HG02885 (cell line): ENCODE results near the gene DCDC2.
"Not testable (repeated sequence)": the region's sequence is repeated elsewhere in the genome, so short reads cannot be mapped to it uniquely, and the experiment has no call there.

Experiments used
- ATAC-seq: cut with Tn5 transposase; IDR thresholded peaks from one replicate; pipeline ENCODE4 v1.9.1; 2021; ENCODE audit warnings: mild to moderate bottlenecking; ENCODE audit not compliant: unreplicated experiment, poor library complexity

The DCDC2 gene

GRCh38 chr6:24273096-24273870 lies 84.6 kb downstream of the DCDC2 start:
- ATAC-seq = no peak

- no peak for ATAC-seq
Measured at GRCh38 chr6:24272553-24272952, 85.3 kb downstream of the DCDC2 start.

- ATAC-seq = no peak
Measured at GRCh38 chr6:24272148-24272547, 85.7 kb downstream of the DCDC2 start.

- no peak for ATAC-seq
Measured at GRCh38 chr6:24270011-24270410, 87.8 kb downstream of the DCDC2 start.

- ATAC-seq = not testable (repeated sequence)
Measured at GRCh38 chr6:24258214-24258613, 99.6 kb downstream of the DCDC2 start.

GRCh38 chr6:24257282-24257681 lies 100.6 kb downstream of the DCDC2 start:
- no peak for ATAC-seq

- peak; percentile 93 for ATAC-seq
Measured at GRCh38 chr6:24255676-24256075, 102.2 kb downstream of the DCDC2 start.

GRCh38 chr6:24253360-24253759 lies 104.5 kb downstream of the DCDC2 start:
- no peak for ATAC-seq

- ATAC-seq = no peak
Measured at GRCh38 chr6:24252280-24252679, 105.6 kb downstream of the DCDC2 start.

- ATAC-seq = no peak
Measured at GRCh38 chr6:24251339-24251738, 106.5 kb downstream of the DCDC2 start.

GRCh38 chr6:24249926-24250325 lies 107.9 kb downstream of the DCDC2 start:
- ATAC-seq = no peak

- ATAC-seq = no peak
Measured at GRCh38 chr6:24245275-24245674, 112.6 kb downstream of the DCDC2 start.

- ATAC-seq = no peak
Measured at GRCh38 chr6:24242924-24243323, 114.9 kb downstream of the DCDC2 start.

GRCh38 chr6:24241779-24242178 lies 116.1 kb downstream of the DCDC2 start:
- ATAC-seq = not testable (repeated sequence)

GRCh38 chr6:24240943-24241342 lies 116.9 kb downstream of the DCDC2 start:
- ATAC-seq = no peak

- no peak for ATAC-seq
Measured at GRCh38 chr6:24240380-24240928, 117.4 kb downstream of the DCDC2 start.

GRCh38 chr6:24238700-24239099 lies 119.2 kb downstream of the DCDC2 start:
- no peak for ATAC-seq

GRCh38 chr6:24236779-24237178 lies 121.1 kb downstream of the DCDC2 start:
- ATAC-seq = not testable (repeated sequence)

- no peak for ATAC-seq
Measured at GRCh38 chr6:24233813-24234442, 123.9 kb downstream of the DCDC2 start.

- no peak for ATAC-seq
Measured at GRCh38 chr6:24231438-24231977, 126.4 kb downstream of the DCDC2 start.

- no peak for ATAC-seq
Measured at GRCh38 chr6:24229696-24230405, 128.0 kb downstream of the DCDC2 start.
